ENCODE data around the gene GPR135.

DNA sequence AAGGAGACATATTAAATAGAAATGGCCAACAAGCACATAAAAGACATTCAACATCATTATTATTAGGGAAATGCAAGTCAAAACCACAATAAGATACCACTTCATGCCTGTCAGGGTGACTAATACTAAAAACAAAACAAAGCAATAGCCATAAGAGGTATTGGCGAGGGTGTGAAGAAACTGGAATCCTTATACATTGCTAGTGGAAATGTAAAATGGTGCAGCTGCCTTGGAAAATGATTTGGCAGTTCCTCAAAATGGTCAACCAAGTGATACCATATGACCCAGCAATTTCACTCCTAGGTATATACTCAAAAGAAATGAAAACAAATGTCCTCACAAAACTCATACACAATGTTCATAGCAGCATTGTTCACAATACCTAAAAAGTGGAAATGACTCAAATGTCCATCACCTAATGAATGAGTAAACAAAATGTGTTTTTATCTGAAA is 27.0 kb downstream of the GPR135 start:
- no peak for TF ChIP-seq GATA2 (IDR thresholded peaks at IDR 0.05; ENCODE audit: low read depth, low read length)
- TF ChIP-seq GATA3 (IDR thresholded peaks at IDR 0.05; ENCODE audit: low read depth, low read length): no peak

All from SH-SY5Y (cell line).